Tongue (tissue), 2 donors: ENCODE data around the gene MMP24. TPM values are rescaled to one million over a fixed set of nuclear protein-coding genes. Genes with fewer than 3 reads are reported as not detected.
"Not testable (repeated sequence)": the region's sequence is repeated elsewhere in the genome, so short reads cannot be mapped to it uniquely, and the experiment has no call there.

Experiments used
- DNase-seq: peaks from one replicate; pipeline ENCODE4 v3.0.0-alpha.2; 2015
- total RNA-seq: library from RNA; depleted of rRNA; stranded (reverse); fragments of >200 nt; gene quantifications from one replicate; pipeline ENCODE4 v1.2.3, GENCODE V29; 2014

MMP24 gene
- total RNA-seq, 1 donor from 2014 or later = 0.10 TPM

DNA sequence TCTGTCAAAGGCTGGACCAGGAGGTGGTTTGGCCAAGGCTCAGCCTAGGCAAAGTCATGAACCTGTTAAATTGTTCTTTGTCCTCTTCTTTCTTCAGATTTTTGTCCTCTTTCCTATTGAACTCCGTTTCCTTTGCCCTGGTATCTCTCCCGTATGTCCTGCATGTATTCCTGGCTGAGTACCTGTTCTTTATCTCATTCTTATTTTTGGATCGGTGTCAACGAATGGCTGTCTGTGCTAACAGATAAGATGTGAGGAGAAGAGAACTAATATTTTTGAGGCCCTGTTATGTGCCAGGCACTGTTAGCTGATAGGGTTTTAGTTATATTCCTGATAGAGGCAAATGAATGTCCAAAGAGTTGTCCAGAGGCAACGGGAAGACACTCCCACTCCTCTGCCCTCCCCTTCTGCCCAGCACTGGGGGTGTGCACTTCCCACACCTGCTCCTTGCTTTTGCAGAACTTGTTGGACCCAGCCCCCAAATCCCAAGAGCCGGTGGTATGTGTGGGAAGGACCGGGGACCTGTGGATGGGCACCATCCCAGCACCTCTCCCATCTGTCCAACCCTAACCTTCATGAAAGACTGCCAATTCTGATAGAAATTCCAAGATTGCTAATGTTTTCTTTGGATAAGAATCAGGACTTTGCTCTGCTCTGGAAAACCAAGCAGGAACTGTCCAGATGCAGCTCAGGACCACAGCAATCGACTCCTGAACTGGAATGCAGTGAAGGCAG, 30.9 kb downstream of the MMP24 start:
- DNase-seq = no peak

- no peak for DNase-seq
Measured at GRCh38 chr20:35260426-35260825, 33.9 kb downstream of the MMP24 start.

DNA sequence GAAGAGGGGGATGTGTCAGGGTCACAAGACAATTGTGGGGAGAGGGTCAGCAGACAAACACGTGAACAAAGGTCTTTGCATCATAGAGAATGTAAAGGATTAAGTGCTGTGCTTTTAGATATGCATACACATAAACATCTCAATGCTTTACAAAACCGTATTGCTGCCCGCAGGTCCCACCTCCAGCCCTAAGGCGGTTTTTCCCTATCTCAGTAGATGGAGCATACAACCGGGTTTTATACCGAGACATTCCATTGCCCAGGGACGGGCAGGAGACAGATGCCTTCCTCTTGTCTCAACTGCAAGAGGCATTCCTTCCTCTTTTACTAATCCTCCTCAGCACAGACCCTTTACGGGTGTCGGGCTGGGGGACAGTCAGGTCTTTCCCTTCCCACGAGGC, 35.8 kb downstream of the MMP24 start:
- DNase-seq = not testable (repeated sequence)

DNA sequence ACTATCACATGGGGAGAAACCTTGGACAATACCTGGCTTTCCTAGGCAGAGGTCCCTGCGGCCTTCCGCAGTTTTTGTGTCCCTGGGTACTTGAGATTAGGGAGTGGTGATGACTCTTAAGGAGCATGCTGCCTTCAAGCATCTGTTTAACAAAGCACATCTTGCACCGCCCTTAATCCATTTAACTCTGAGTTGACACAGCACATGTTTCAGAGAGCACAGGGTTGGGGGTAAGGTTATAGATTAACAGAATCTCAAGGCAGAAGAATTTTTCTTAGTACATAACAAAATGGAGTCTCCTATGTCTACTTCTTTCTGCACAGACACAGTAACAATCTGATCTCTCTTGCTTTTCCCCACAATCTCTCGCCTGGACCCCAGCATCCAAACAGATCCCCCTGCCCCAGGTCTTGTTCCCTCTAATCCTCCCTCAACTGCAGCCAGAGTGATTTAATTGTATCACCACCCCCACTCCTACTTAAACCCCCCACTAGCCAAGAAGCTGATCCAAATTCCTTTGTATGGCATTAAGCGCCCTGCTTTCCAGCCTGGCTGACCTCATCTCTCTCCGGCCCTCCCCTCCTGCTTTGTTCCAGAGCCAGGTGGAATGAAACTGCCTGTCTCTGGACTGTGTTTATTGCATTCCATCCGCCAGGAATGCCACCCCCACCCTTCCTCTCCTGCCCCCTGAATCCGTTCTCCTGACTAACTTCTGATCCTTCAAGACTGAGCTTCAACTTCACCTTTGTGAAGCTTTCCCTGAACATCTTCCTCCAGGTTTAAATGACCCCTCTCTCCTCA, 36.4 kb downstream of the MMP24 start:
- peak; percentile 26 for DNase-seq

DNA sequence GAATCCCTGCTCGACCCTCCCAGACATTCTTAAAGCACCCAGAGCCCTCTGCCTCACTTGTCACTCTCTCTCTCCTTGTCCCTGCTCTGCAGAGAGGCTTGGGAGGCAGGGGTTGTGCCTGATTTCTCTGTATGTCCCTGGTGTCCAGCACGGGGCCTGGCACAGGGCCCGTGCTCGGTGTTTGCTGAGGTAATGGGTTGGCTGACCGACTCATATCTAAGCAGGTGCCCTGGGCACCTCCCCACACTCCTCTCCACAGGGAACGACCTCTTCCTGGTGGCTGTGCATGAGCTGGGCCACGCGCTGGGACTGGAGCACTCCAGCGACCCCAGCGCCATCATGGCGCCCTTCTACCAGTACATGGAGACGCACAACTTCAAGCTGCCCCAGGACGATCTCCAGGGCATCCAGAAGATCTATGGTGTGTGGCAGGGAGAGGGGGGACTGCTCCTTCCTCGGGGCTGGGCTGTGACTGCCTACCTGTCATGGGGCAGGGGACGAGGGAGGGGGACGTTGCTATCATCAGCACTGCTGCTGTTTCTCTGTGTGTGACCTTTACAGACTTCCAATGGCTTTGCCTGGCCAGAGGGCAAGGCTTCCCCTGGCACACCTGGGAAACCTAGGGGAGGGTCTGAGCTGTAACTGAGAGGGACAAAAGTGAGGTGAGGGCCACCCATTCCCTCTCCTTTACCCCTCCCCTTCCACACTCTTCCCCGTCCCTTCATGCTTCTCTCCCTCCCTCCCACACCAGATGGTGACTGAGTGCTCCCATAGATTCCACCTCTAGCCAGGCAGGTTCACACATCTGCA, 37.2 kb downstream of the MMP24 start:
- DNase-seq = no peak

DNA sequence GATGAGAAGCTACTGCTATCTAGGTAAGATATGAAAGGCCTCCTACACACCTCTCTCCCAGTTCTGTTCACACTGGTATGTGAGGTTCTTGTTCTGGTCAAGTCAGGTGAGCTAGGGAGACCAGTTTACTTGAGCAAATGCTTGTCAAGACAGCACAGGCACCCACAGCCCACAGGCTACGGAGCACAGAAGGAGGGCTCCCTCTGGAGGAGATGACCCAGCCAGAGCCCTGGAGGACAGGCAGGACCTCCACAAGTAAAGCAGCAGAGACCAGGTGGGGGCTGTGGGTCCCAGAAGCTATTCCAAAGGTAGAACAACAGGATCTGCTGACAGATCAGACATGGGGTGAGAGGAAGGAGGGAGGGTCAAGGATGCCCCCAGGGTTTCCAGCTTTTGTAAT, 38.3 kb downstream of the MMP24 start:
- DNase-seq = no peak

DNA sequence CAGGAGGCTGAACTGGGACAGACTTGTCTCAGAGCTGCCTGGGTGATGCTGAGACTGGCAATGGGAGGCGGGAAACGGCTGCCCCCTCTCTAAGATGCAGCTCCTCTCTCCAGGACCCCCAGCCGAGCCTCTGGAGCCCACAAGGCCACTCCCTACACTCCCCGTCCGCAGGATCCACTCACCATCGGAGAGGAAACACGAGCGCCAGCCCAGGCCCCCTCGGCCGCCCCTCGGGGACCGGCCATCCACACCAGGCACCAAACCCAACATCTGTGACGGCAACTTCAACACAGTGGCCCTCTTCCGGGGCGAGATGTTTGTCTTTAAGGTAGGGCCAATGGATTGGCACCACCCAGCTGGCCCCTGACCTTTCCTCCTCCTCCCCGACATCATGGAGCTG, 40.6 kb downstream of the MMP24 start:
- no peak for DNase-seq

DNA sequence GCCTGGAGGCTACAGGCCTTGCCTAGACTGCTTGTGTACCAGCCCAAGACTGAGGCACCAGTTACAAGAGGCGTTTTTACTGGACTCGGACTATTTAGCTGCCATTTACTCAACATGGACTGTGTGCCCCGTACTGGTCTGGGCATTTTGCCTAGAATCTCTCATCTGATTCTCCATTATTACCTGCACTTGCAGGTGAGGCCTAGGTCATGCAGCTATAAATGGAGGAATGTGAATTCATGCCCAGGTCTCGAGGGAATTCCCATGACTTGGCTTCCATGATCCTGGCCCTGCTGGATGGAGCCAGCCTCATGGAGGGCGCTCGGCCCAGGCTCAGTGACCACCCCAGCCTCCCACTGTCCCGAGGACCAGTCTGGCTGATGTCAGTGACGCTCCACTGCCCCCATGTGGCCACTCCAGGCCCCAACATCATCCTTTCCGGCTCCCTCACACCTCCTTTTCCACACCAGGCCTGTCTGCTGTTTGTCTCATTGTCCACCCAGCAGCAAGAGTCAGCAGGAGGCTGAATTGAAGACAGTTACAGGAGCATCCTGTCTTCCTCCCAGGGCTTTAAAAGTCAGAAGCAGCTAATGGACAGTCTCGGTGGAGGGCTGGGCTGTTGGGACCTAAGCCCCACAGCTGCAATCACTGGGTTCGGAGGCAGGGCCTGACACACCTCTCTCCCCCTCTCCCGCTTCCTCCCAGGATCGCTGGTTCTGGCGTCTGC, 42.7 kb downstream of the MMP24 start:
- DNase-seq = peak; percentile 66

GRCh38 chr20:35270021-35270902, 43.8 kb downstream of the MMP24 start:
- no peak for DNase-seq

GRCh38 chr20:35271073-35271882, 44.8 kb downstream of the MMP24 start:
- DNase-seq = no peak

GRCh38 chr20:35271904-35272303, 45.4 kb downstream of the MMP24 start:
- no peak for DNase-seq

DNA sequence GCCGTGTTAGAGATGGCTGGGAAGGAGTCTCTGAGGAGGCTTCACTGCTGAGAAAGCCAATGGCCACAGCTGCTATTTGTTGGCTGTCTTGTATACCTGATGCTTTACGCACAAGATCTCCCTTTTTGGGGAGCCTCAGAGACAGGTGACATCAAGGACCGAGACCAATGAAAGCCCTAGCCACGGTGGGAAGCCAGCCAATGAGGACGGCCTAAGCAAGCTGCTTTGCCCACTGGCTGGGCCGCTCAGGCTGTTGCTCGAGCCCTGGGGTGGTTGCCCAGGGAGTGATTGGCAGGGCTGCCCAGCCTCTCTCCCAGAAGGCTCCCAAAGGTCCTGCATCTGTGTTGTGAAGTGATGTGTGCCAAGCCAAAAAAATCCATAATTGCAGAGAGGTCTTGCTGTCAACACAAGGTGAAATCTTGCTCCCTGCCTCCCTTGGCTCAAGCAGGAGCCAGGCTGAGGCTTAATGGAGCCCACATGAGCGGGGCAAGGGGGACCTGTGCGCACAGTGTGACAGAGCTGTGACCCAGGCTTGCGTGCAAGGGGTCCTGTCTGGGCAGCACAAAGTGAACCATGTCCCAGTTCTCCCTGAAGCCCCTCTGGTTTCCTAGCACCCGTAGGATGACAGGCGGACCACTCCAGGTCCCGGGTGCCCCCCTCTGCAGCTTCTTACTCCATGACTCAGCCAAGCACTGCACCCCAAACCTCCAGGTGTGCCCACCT, 47.1 kb downstream of the MMP24 start:
- no peak for DNase-seq

- no peak for DNase-seq
Measured at GRCh38 chr20:35274172-35275092, 47.9 kb downstream of the MMP24 start.

- no peak for DNase-seq
Measured at GRCh38 chr20:35275741-35276251, 49.3 kb downstream of the MMP24 start.

GRCh38 chr20:35276408-35276807, 49.9 kb downstream of the MMP24 start:
- no peak for DNase-seq

- DNase-seq = no peak
Measured at GRCh38 chr20:35277127-35277526, 50.6 kb downstream of the MMP24 start.

DNA sequence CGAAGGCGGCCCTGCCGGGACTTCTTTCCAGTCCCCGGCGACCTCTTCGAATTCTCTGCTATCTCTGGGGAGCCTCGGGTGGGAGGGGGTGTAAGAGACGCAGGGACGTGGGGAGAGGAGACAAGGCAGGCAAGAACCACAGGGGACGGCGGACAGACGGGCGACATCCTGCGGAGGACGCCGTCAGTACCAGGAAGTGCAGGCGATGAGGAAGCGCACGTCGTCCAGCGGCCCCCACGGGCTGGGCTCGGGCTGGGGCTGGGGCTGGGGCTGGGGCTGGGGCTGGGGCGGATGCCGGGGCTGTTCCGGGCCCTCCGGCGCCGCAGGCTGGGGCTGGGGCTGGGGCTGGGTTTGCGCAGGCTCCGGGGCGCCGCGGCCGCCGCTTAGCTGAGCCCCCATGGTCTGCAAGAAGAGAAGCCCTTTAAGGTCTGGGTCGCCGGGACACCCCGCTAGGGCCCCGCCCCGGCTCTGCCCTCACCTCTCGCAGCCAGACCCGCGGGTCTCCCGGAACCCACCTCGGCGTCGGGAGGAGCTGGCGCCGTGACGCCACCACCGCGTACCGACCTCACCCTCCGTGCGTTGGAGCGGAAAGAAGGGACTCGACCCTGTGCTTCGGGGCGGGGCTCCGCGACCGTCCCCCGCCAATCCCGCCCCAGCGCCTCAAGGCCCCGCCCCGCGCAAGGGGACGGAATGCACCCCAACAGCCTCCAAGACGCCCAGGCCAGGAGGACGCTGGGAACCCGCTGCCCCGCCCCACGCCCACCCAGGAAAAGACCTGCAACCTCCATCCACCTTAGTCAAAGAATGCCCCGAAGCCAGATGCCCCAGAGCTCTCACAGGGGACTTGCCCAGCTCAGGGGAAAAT, 51.3 kb downstream of the MMP24 start, which contains the start of gene MMP24OS:
Gene MMP24OS (minus strand): TSS at position 592 of the 865 bp plus-strand sequence. CDS start 193 bp downstream, at position 399.
- DNase-seq = peak; percentile 93
